Kidney glomerular epithelial cell (primary cell): ENCODE results near the gene UGT1A9.

Experiments
- DNase-seq: peaks from one replicate; lab custom pipeline; 2025; lab: John Stamatoyannopoulos, UW

UGT1A9 gene

GRCh38 chr2:233817361-233817911 lies 145.7 kb downstream of the UGT1A9 start:
- no peak for DNase-seq

- DNase-seq = no peak
These were observed 146.4 kb downstream of the UGT1A9 start for GRCh38 chr2:233817995-233818638.

GRCh38 chr2:233818639-233819621 lies 147.2 kb downstream of the UGT1A9 start:
- no peak for DNase-seq

- DNase-seq = no peak
These were observed 148.4 kb downstream of the UGT1A9 start for GRCh38 chr2:233819884-233820773.

- DNase-seq = no peak
These were observed 149.0 kb downstream of the UGT1A9 start for GRCh38 chr2:233820774-233821105.

GRCh38 chr2:233821196-233821595 lies 149.5 kb downstream of the UGT1A9 start:
- no peak for DNase-seq

GRCh38 chr2:233821709-233822100 lies 150.0 kb downstream of the UGT1A9 start:
- no peak for DNase-seq

- no peak for DNase-seq
These were observed 150.5 kb downstream of the UGT1A9 start for GRCh38 chr2:233822101-233822771.
